HG03280 (cell line): Measurements from ENCODE around the gene HNRNPLL.
"Not testable (repeated sequence)": the region's sequence is repeated elsewhere in the genome, so short reads cannot be mapped to it uniquely, and the experiment has no call there.

ENCODE experiments used
- ATAC-seq: cut with Tn5 transposase; IDR thresholded peaks from one replicate; pipeline ENCODE4 v1.9.1; 2021; ENCODE audit warnings: mild to moderate bottlenecking, moderate library complexity; ENCODE audit not compliant: unreplicated experiment

HNRNPLL gene

DNA sequence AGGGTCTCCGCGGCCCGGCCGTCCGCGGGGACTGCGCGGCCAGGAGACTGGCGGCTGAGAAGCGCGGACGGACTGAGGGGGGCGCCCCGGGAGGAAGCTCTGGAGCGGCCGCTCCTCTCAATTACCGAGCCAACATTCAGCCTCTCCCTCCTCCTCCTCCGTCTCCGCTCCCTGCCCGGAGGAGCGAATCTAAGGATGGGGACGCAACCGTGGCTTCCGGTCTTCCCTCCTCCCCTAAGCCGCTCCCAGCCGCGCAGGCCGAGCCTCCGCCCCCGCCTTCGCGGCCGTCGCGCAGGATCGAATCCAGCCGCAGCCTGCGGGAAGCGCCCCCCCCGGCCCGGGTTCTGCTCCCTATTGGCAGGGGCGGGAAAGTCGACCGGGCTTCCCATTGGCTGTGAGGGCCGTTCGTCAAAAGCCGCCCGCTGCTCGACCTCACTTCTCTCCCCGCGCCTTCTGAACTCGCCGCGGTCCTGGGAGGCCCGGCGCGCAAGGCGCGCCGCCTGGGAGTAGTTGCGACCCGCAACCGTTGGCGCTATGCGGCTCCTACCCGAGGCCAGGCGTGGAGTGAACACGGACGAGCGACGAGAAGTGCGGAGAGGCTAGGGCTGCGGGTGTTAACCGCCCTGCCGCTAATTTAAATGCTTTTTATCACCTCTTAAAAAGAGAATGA, at the start of gene HNRNPLL:
Gene HNRNPLL, minus strand, starts transcription at position 197 of the 670 bp plus-strand sequence. CDS start 302 bp downstream, outside the sequence.
- ATAC-seq: peak; percentile 80

DNA sequence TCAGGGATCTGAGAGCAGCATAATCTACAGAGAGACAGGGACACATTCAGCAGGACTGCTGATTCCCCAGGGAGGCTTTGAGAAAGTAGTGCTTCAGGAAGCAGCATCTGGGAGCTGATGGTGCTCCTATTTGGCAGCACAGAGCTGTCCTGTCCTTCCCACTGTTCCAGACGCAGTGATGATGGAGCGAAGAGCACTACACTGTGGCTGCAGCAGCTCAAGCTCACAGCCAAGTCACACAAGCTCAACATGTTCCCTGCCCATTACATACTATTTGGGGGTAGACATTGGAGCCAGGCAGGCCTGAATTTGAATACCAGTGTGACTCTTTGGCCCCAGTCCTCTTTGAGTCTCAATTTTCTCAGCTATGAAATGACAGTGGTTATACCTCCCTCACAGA, 48.0 kb upstream of the HNRNPLL start:
- no peak for ATAC-seq

DNA sequence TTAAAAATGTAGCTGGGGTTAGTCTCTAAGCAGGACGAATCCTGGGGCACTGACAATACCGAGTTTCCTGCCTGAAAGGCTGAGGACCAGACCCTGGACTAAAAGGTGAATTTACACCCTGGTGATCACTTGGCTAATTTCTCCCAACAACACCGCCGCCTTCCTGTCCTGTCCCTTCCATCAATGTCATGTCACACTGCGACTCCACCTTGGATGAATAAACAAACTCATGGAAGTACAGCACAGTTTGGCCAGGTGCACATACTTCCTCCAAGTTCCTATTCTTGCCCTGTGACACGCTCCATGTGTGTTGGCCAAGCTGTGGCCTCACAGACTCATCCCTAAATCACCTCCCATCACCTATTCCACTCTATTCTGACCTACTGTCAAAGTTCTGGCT, 47.3 kb upstream of the HNRNPLL start:
- ATAC-seq: no peak

DNA sequence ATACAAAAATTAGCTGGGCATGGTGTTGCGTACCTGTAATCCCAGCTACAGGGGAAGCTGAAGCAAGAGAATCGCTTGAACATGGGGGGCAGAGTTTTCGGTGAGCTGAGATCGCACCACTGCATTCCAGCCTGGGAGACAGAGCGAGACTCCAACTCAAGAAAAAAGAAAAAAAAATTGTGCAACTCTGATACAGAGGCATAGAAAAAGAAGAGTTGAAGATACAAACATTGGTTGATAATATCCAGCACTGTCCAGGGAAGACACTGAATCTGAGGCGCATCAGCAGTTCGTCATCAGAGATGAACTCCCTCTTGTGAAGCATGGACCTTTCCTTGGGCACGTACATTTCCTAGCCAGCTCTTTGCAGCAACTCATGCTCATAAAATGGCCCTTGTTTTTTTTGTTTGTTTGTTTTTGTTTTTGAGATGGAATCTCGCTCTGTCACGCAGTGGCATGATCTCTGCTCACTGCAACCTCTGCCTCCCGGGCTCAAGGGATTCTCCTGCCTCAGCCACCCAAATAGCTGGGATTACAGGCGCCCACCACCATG, 46.5 kb upstream of the HNRNPLL start:
- no peak for ATAC-seq

DNA sequence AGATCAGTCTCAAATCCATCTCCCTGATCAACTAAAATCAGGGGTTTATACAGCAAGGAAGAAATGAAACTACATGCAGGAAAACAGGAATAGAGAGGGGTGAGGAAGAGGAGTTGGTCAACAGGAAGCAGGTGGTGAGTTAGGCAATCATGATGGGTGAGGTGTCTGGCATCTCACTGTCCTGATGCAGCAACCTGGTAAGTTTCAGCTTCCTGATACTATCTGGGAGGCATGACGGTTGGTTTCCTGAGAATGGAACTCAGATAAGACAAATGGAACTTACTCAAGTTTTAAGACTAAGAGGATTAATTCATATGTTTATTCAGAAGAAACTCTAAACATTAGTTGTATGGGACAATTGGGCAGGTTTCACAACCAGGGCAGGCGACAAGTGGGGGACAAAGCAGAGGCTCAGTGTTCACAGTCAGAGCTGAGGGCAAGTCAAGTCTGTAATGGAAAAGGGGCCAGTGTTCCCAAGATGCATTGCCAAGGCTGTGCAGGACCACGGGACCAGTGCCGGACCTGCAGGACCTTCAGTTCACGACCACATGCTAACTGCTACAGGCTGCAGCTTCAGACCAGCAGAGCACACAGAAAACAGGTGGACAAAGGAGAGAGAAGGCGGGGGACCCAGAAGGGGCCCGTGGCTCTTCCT, 45.5 kb upstream of the HNRNPLL start:
- ATAC-seq: no peak

DNA sequence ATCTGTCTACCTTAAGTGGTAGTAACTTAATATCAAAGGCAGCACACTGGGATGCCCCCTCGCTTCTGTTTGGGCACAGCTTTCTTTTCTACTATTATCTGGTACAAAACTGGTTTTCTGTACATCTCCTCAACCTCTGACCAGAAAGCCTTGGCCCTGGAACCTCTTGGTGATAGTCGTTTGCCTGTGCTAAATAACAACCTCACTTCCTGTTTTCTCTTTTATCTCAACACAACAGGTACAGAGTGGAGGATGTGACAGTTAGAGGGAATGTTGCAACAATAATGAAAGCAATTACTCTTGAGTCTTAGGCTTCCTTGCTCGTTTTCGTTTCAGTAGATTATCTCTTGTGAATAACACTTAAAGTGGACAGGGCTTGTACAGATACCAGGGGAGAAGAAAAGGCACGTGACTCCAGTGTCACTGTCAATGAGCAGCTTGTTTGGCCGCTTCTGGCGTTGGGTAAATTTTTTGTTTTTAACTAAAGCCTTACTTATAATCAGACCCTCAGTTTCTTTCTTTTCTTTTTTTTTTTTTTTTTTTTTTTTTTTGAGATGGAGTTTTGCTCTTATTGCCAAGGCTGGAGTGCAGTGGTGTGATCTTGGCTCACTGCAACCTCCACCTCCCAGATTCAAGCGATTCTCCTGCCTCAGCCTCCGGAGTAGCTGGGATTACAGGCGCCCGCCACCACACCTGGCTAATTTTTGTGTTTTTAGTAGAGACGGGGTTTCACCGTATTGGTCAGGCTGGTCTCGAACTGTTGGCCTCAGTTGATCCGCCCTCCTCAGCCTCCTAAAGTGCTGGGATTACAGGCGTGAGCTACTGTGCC, 41.2 kb upstream of the HNRNPLL start:
- ATAC-seq: not testable (repeated sequence)

DNA sequence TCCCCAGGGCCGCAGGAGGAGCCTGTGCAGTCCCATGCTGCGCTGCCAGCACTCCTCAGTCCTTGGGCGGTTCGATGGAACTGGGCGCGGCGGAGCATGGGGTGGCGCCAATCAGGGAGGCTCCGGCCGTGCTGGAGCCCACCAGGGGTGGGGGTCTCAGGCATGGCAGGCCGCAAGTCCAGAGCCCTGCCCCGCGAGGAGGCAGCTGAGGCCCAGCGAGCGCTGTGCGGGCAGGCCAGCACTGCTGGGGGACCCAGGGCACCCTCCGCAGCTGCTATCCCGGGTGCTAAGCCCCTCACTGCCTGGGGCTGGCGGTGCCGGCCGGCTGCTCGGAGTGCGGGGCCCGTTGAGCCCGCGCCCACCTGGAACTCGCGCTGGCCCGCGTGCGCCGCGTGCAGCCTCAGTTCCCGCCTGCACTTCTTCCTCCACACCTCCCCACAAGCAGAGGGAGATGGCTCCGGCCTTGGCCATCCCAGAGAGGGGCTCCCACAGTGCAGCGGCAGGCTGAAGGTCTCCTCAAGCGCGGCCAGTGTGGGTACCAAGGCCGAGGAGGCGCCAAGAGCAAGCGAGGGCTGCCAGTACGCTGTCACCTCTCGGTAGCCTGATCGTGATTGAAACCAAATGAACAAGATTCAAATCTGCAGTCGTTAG, 40.4 kb upstream of the HNRNPLL start:
- ATAC-seq: no peak

DNA sequence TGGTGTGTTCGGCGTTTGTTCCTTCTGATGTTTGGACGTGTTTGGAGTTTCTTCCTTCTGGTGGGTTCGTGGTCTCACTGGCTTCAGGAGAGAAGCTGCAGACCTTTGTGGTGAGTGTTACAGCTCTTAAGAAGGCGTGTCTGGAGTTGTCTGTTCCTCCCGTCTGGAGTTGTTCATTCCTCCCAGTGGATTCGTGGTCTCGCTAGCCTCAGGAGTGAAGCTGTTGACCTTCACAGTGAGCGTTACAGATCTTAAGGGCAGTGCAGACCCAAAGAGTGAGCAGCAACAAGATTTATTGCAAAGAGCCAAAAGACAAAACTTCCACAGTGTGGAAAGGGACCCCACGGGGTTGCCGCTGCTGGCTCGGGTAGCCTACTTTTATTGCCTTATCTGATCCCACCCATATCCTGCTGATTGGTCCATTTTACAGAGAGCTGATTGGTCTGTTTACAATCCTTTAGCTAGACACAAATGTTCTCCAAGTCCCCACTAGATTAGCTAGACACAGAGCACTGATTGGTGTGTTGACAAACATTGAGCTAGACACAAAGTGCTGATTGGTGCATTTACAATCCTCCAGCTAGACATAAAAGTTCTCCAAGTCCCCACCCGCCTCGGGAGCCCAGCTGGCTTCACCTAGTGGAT, 39.8 kb upstream of the HNRNPLL start:
- ATAC-seq: not testable (repeated sequence)

DNA sequence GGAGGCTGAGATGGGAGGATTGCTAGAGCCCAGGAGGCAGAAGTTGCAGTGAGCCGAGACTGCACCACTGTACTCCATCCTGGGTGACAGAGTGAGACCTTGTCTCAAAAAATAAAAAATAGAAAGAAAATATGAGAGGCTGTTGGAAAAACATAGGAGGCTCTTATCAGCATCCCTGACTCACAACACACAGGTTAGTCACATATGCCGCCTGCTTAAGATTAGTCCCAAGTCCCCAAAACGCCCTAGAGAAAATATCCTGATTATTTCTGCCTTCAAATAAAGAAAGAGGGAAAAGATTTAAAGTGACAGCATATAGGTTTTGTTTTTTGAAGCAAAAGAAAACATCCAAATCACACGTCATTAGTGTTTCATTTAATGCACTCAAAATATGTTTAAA, 33.3 kb upstream of the HNRNPLL start:
- no peak for ATAC-seq

DNA sequence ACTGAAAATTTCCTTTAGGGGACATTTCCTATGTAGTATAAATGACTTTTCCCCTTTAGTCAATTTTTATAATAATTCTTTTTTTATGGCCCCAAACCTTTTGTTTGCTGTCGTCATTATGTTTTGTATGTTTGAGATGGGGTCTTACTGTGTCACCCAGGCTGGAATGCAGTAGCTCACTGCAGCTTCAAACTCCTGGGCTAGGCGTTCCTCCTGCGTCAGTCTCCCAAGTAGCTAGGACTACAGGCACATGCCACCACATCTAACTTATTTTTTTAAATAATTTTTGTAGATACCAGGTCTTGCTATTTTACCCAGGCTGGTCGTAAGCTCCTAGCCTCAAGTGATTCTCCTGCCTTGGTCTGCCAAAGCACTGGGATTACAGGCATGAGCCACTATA, 32.4 kb upstream of the HNRNPLL start:
- ATAC-seq: no peak

DNA sequence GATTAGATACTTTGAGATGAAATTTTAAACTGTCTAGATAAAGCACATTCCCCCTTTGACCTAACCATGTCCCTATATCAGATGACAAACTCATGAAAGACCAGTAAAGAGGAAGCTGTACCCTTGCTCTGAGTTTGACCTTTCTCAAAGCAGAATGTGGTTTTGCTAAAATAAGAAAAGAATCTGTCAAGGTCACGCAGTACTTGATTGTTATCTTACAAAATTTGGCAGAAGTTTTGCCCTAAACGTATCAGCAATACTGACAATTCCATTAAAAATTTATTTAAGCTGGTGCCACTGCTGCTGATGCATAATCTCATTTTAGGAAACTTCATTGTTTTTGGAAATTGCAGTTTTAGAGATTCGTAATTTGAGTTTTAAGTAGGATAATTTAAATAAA, 32.0 kb upstream of the HNRNPLL start:
- ATAC-seq: peak; percentile 86

DNA sequence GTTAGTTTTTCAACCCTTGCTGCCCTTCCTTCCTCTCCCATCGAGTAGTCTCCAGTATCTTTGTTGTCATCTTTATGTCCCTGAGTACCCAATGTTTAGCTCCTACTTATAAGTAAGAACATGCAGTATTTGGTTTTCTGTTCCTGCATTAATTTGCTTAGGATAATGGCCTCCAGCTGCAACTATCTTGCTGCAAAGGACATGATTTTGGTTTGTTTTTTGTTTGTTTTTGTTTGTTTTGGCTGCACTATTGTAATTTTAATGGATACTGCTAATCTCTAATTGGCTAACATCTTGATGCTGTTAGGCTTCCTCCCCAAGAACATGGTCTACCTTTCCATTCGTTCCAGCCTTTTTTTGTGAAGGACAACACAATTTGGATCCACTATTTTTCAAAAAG, 31.2 kb upstream of the HNRNPLL start:
- no peak for ATAC-seq

DNA sequence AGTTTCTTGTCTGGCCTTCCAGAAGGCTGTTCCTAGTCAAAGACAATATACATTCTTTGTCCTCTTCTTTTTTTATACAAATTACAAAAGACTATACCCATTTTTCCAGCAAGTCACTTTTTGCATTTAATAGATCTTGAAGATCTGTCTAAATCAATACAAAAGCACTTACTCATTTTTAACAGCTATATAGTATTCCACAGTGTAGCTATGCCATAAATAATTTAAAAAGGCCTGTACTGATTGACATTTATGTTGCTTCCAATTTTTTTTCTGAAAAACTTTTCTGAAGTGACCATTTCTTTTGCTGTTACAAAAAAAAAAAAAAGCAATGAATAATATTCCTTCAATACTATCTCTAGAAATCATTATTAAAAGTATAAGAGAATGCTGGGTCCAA, 30.3 kb upstream of the HNRNPLL start:
- ATAC-seq: no peak

DNA sequence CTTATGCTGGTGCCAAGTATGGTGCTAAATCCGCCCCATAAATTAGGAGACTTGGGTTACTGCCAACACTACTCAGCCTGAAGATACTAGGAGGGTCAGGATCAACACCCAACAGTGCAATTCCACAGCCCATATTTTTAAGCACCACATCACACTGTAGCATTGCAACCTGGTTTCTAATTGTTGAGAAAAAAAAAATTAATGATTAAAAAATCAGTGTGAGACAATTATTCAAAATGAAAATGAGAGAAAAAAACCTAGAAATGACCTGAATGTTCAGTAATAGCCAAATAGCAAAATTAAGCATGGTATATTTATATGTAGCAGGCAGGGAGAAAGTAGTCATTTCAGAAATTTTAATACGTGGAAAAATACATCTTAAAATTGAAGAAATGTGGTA, 29.2 kb upstream of the HNRNPLL start:
- no peak for ATAC-seq

DNA sequence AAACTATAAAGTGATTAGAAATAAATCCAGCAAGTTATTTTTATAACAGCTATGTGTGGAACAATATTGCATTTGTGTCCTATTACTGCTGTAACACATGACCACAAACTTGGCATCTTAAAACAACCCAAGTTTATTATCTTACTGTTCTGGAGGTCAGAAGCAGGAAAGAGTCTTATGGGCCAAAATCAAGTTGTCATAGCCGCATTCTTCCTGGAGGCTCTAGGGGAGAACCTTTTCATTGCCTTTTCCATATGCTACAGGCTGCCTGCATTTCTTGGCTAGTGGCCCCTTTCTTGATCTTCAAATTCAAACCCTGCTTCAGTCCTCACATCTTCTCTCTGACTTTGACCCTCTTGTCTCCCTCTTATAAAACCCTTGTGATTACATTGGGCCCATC, 27.0 kb upstream of the HNRNPLL start:
- no peak for ATAC-seq

DNA sequence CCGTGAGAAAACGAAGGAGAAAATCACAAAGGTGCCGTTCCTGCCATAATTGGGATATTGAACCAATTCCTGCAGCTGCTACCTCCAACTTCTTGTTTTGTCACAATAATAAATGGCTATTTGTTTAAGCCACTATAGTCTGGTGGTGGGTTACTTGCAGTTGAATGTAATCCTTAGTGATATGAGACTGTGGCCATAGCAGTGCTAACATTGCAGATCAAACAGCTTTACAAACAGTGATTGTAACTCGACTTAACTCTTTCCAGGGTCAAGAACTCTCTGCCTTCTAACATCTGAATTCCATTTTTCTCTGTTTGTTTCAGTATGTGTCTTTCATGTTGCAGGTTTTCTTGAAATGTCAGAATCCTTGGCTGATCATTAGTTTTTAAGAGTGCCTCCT, 24.7 kb upstream of the HNRNPLL start:
- no peak for ATAC-seq

DNA sequence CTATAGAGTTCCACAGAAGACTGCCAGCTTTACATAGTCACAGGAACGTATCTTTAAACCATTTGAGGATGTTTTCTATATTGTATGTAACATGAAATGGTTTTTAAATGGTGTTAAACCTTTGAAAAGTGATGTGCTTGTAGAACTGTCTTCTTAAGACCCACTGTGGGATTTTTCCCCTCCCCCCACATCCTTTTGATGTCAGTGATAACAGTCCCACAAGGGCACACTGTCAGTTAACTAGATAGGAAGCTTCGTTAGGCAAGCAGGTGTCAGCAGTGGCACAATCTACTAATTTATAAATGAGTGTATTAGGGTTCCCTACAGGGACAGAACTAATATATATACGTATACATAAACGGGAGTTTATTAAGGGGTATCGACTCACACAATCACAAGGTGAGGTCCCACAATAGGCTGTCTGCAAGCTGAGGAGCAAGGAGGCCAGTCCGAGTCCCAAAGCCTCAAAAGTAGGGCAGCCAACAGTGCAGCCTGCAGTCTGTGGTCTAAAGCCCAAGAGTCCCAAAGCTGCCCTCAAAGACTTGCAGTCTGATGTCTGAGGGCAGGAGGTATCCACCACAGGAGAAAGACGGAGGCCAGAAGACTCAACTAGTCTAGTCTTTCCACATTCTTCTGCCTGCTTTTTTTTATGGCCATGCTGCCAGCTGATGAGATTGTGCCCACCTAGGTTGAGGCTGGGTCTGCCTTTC, 23.8 kb upstream of the HNRNPLL start:
- ATAC-seq: no peak

DNA sequence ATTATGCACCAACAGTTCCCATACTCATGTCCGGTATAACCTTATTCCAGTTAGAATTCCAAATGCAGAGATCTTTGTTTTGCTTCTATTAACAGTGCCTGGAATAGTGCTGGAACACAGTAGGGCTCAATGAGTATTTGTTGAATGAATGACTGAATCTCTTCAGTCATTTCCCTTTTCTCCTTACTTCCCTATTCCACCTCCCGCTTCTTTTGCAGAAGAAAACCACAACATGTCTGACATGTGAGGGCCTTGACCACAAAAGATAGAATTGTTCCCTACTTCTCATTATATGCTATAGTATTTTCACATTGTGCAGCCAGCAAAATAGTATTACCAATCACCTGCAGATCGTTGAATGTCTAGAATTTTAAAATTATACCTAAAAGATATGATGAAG, 19.5 kb upstream of the HNRNPLL start:
- no peak for ATAC-seq

DNA sequence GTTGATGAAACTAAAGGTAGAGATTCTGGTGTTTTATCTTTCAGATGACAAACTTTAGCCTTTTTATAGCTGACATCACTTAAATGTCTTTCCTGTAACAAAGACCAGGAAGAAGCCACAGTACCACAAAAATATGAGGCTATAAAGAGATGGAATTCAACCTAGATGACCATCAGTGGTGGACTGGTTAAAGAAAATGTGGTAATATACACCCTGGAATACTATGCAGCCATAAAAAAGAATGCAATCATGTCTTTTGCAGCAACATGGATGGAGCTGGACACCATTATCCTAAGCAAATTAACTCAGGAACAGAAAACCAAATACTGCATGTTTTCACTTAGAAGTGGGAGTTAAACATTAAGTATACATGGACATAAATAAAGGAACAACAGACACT, 18.3 kb upstream of the HNRNPLL start:
- ATAC-seq: no peak
